NCI-H2029 (cell line): Measurements from ENCODE around the gene TFAP2B.

ENCODE experiments used
- DNase-seq: peaks from one replicate; lab custom pipeline; 2025; lab: John Stamatoyannopoulos, UW

The TFAP2B gene

GRCh38 chr6:50818673-50819072 is at the start of gene TFAP2B:
Gene TFAP2B (plus strand): TSS chr6:50818871. CDS start chr6:50818892, 21 bp downstream.
- DNase-seq, result no peak

GRCh38 chr6:50778696-50779095 is 40.0 kb upstream of the TFAP2B start:
- DNase-seq, result no peak

GRCh38 chr6:50780382-50780781 is 38.3 kb upstream of the TFAP2B start:
- DNase-seq, result no peak

- DNase-seq, result no peak
Measured at GRCh38 chr6:50785921-50786320, 32.8 kb upstream of the TFAP2B start.

- DNase-seq, result peak; percentile 37
Measured at GRCh38 chr6:50791900-50792508, 26.7 kb upstream of the TFAP2B start.

GRCh38 chr6:50792771-50793170 is 25.9 kb upstream of the TFAP2B start:
- DNase-seq, result no peak

GRCh38 chr6:50795574-50795973 is 23.1 kb upstream of the TFAP2B start:
- DNase-seq, result no peak

- no peak for DNase-seq
Measured at GRCh38 chr6:50804283-50804682, 14.4 kb upstream of the TFAP2B start.

- DNase-seq, result no peak
Measured at GRCh38 chr6:50807035-50807434, 11.6 kb upstream of the TFAP2B start.

GRCh38 chr6:50815436-50816114 is 3.1 kb upstream of the TFAP2B start:
- no peak for DNase-seq

GRCh38 chr6:50816115-50816675 is 2.5 kb upstream of the TFAP2B start:
- peak; percentile 59 for DNase-seq

GRCh38 chr6:50816947-50817645 is 1.6 kb upstream of the TFAP2B start:
- no peak for DNase-seq

GRCh38 chr6:50817646-50817950 is 1.1 kb upstream of the TFAP2B start:
- no peak for DNase-seq

GRCh38 chr6:50818020-50818419 is 651 bp upstream of the TFAP2B start:
- no peak for DNase-seq

GRCh38 chr6:50819466-50819903 is 814 bp downstream of the TFAP2B start:
- no peak for DNase-seq

GRCh38 chr6:50819904-50820868 is 1.5 kb downstream of the TFAP2B start:
- no peak for DNase-seq

- DNase-seq, result no peak
Measured at GRCh38 chr6:50820869-50821264, 2.2 kb downstream of the TFAP2B start.

GRCh38 chr6:50821441-50822077 is 2.9 kb downstream of the TFAP2B start:
- no peak for DNase-seq

GRCh38 chr6:50822078-50822476 is 3.4 kb downstream of the TFAP2B start:
- DNase-seq, result no peak

- no peak for DNase-seq
Measured at GRCh38 chr6:50823094-50823920, 4.6 kb downstream of the TFAP2B start.
